ENCODE measurements around the gene RUNX2. TPM values are rescaled to one million over a fixed set of nuclear protein-coding genes. Genes with fewer than 3 reads are reported as not detected.

RUNX2 gene
- total and polyA plus RNA-seq, 2 of the 8 experiments (the other 6 are each of a cell fraction or from before 2014, with no cell fraction given): 0.26 to 1.2 TPM

DNA sequence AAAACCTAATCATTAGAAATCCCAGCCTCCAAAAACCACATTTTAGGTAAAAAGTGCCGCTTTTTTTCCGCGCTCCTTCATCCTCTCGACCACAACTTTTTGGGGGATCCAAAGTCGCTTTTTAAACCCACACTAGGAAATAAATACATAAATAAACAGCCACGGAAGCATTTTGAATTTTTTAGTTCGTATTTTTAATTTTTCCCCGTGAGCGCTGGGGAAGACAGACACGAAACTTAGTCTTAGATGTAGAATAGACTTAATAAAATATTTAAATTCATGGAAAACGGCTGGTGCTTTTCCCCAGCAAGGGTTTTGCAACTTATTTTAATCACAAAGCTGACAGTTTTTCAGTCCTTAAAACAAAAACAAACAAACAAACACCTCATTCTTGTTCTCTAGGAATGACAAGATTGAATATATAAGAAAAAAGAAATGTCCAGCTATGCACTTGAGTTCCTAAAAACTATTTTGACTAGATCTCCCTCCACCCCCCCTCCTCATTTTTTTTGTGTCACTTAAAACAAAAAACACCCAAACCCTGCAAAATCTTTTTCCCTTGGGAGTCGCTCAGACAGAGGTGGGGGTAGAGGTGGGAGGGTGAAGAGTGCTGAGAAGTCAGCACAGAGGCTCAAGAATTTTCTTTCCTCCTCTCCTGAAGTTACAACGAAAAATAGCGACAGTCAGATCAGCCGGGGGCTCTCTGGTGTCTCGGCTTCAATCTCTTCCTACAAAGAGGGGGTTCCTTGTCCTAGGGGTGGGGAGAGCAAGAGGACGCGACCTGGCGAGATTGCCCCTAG lies 93.0 kb downstream of the RUNX2 start (continued):
- TF ChIP-seq CTBP2 (IDR thresholded peaks at IDR 0.05; ENCODE audit: borderline replicate concordance, insufficient read depth, insufficient read length, low read length) (no peak), E2F6 (IDR thresholded peaks at IDR 0.05) (no peak), CREB1 (IDR thresholded peaks at IDR 0.05) (no peak), EP300 (IDR thresholded peaks at IDR 0.05; ENCODE audit: borderline replicate concordance in 1 of 2, low read depth in 2 of 2, low read length in 2 of 2) (no peak), NANOG (IDR thresholded peaks at IDR 0.05; ENCODE audit: insufficient read depth, low read depth, low read length, poor library complexity, severe bottlenecking) (no peak), BACH1 (IDR thresholded peaks at IDR 0.05; ENCODE audit: low read length) (no peak), GABPA (IDR thresholded peaks at IDR 0.05; ENCODE audit: borderline replicate concordance, insufficient read depth, low read length) (no peak), KDM1A (IDR thresholded peaks at IDR 0.05; ENCODE audit: borderline replicate concordance, low read length) (no peak)
- TF ChIP-seq, protein P1, sequence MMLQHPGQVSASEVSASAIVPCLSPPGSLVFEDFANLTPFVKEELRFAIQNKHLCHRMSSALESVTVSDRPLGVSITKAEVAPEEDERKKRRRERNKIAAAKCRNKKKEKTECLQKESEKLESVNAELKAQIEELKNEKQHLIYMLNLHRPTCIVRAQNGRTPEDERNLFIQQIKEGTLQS (IDR thresholded peaks at IDR 0.05; ENCODE audit: insufficient read depth, low read depth, low read length): no peak

All from H1 (cell line).